ENCODE measurements around the gene FLNB.

GRCh38 chr3:58176185-58176530 is 167.9 kb downstream of the FLNB start:
- TF ChIP-seq TAF1 (IDR thresholded peaks at IDR 0.05; ENCODE audit: borderline replicate concordance, insufficient read depth, low read length) (no peak), SIN3A (IDR thresholded peaks at IDR 0.05; ENCODE audit: borderline replicate concordance, insufficient read depth, low read length) (no peak)

All from PFSK-1 (cell line).